Neural cell (in vitro differentiated cells): ENCODE data around the gene SERPINI1. TPM values are rescaled to one million over a fixed set of nuclear protein-coding genes. Genes with fewer than 3 reads are reported as not detected.

Source experiments
- H2AFZ ChIP-seq: fragments of 200-600, 300-800 bp; sonication (generic), shearing (Covaris generic); 2 replicates; pipeline ENCODE4 v1.6.0; 2014; ENCODE audit warnings: low read depth, mild to moderate bottlenecking, antibody characterized with exemption, low read length, moderate library complexity
- H3F3A ChIP-seq: fragments of 200-600 bp; shearing (Covaris generic); 2 replicates; pipeline ENCODE4 v1.6.1; 2016; ENCODE audit warnings: mild to moderate bottlenecking, moderate library complexity, mixed read lengths, antibody characterized with exemption, low read length; ENCODE audit not compliant: insufficient read depth, poor library complexity, severe bottlenecking
- H3K27ac ChIP-seq: fragments of 200-600, 300-800 bp; sonication (generic), shearing (Covaris generic); 2 replicates; pipeline ENCODE4 v1.5.1; 2014; ENCODE audit warnings: mild to moderate bottlenecking, low read length, moderate library complexity
- H3K27me3 ChIP-seq: fragments of 300-800, 200-600 bp; sonication (generic), shearing (Covaris generic); 2 replicates; pipeline ENCODE4 v1.6.0; 2014; ENCODE audit warnings: mild to moderate bottlenecking, low read depth, low read length, moderate library complexity; ENCODE audit not compliant: insufficient read depth
- H3K36me3 ChIP-seq: fragments of 300-800, 200-600 bp; sonication (generic), shearing (Covaris generic); 2 replicates; pipeline ENCODE4 v1.5.1; 2014; ENCODE audit warnings: mild to moderate bottlenecking, antibody characterized with exemption, low read length, moderate library complexity; ENCODE audit not compliant: insufficient read depth
- H3K4me2 ChIP-seq: fragments of 300-800, 200-600 bp; sonication (generic), shearing (Covaris generic); 2 replicates; pipeline ENCODE4 v1.6.0; 2014; ENCODE audit warnings: mild to moderate bottlenecking, low read length
- H3K4me3 ChIP-seq: fragments of 300-800, 200-600 bp; sonication (generic), shearing (Covaris generic); 2 replicates; pipeline ENCODE4 v1.5.1; 2014; ENCODE audit warnings: mild to moderate bottlenecking, low read length, moderate library complexity
- H3K79me2 ChIP-seq: fragments of 200-600 bp; shearing (Covaris generic); replicated peaks from 2 replicates; pipeline ENCODE4 v1.6.0; 2014; ENCODE audit warnings: mild to moderate bottlenecking, low read length, moderate library complexity; ENCODE audit not compliant: insufficient read depth
- H3K9ac ChIP-seq: fragments of 300-800, 200-600 bp; sonication (generic), shearing (Covaris generic); 2 replicates; pipeline ENCODE4 v1.6.1; 2016; ENCODE audit warnings: mild to moderate bottlenecking, low read length, mixed read lengths
- H3K9me2 ChIP-seq: fragments of 200-600 bp; shearing (Covaris generic); 2 replicates; pipeline ENCODE4 v1.6.1; 2016; ENCODE audit warnings: mild to moderate bottlenecking, low read length, mixed read lengths; ENCODE audit not compliant: insufficient read depth
- H3K9me3 ChIP-seq: fragments of 200-600, 300-800 bp; sonication (generic), shearing (Covaris generic); 2 replicates; pipeline ENCODE4 v1.6.1; 2016; ENCODE audit warnings: mild to moderate bottlenecking, mixed run types, low read length, moderate library complexity, mixed read lengths
- H4K20me1 ChIP-seq: fragments of 200-600 bp; shearing (Covaris generic); 2 replicates; pipeline ENCODE4 v1.6.1; 2016; ENCODE audit warnings: mild to moderate bottlenecking, mixed run types; ENCODE audit not compliant: insufficient read depth
- CTCF ChIP-seq: fragments of 450-650 bp; IDR thresholded peaks from 2 replicates; pipeline ENCODE4 v1.5.1; 2014; ENCODE audit warnings: antibody characterized with exemption, mild to moderate bottlenecking, moderate library complexity; ENCODE audit not compliant: poor library complexity, severe bottlenecking
- EP300 ChIP-seq: fragments of 450-650 bp; conservative IDR thresholded peaks from 2 replicates; pipeline ENCODE4 v1.6.1; 2014; ENCODE audit warnings: antibody characterized with exemption, mild to moderate bottlenecking, moderate library complexity; ENCODE audit not compliant: poor library complexity, severe bottlenecking
- EZH2 ChIP-seq: fragments of 200-600, 300-800 bp; shearing (Covaris generic), sonication (generic); IDR thresholded peaks from 2 replicates; pipeline ENCODE4 v1.6.1; 2014; ENCODE audit warnings: antibody characterized with exemption, low read length, borderline replicate concordance, mild to moderate bottlenecking; ENCODE audit not compliant: insufficient read depth, poor library complexity, severe bottlenecking
- MXI1 ChIP-seq: fragments of 450-650 bp; conservative IDR thresholded peaks from 2 replicates; pipeline ENCODE4 v1.6.1; 2014; ENCODE audit warnings: antibody characterized with exemption, mild to moderate bottlenecking; ENCODE audit not compliant: poor library complexity, severe bottlenecking
- POLR2AphosphoS5 ChIP-seq: IDR thresholded peaks from 2 replicates; pipeline ENCODE4 v1.6.1; 2012
- RAD21 ChIP-seq: fragments of 450-650 bp; conservative IDR thresholded peaks from 2 replicates; pipeline ENCODE4 v1.6.1; 2014; ENCODE audit warnings: antibody characterized with exemption, mild to moderate bottlenecking, moderate library complexity
- REST ChIP-seq: IDR thresholded peaks from 2 replicates; pipeline ENCODE4 v1.6.1; 2012; ENCODE audit warnings: borderline replicate concordance
- SMC3 ChIP-seq: fragments of 450-650 bp; conservative IDR thresholded peaks from 2 replicates; pipeline ENCODE4 v1.6.1; 2014; ENCODE audit warnings: antibody characterized with exemption, mild to moderate bottlenecking, moderate library complexity; ENCODE audit not compliant: poor library complexity
- TAF1 ChIP-seq: IDR thresholded peaks from 2 replicates; pipeline ENCODE4 v1.6.1; 2012; ENCODE audit warnings: low read depth
- polyA plus RNA-seq: library from polyadenylated mRNA; depleted of rRNA; stranded (reverse); fragments of >200 nt; gene quantifications from 2 replicates; pipeline ENCODE4 v1.2.3, GENCODE V29; 2014

Gene SERPINI1
- polyA plus RNA-seq, 1 donor from 2014 or later, result 150 TPM

GRCh38 chr3:167742338-167742737 lies 6.8 kb downstream of the SERPINI1 start:
- Histone ChIP-seq H3K9ac (no peak overlapping the region), H3K27ac (no peak overlapping the region), H3K36me3 (no peaks in the 10 kb centered on the region), H3F3A (no peaks in the 10 kb centered on the region), H3K9me3 (no peaks in the 10 kb centered on the region), H3K9me2 (no peaks in the 10 kb centered on the region), H3K4me3 (no peak overlapping the region), H4K20me1 (no peaks in the 10 kb centered on the region), H3K27me3 (peaks cover 6% of the 10 kb centered on the region), H3K79me2 (no peaks in the 10 kb centered on the region), H3K4me2 (no peak overlapping the region), H2AFZ (no peak overlapping the region)
- TF ChIP-seq RAD21 (no peak), MXI1 (no peak), POLR2AphosphoS5 (no peak), TAF1 (no peak), REST (no peak)

GRCh38 chr3:167743799-167744198 lies 8.3 kb downstream of the SERPINI1 start:
- TF ChIP-seq EZH2, result no peak
- TF ChIP-seq TAF1, result no peak
- no peak for TF ChIP-seq SMC3
- TF ChIP-seq RAD21, result no peak
- TF ChIP-seq REST, result no peak
- no peak for TF ChIP-seq CTCF
- TF ChIP-seq POLR2AphosphoS5, result no peak
- TF ChIP-seq MXI1, result no peak
- TF ChIP-seq EP300, result no peak
- Histone ChIP-seq H3K4me3 (no peak overlapping the region), H2AFZ (no peak overlapping the region), H3K36me3 (no peaks in the 10 kb centered on the region), H4K20me1 (no peaks in the 10 kb centered on the region), H3K27ac (no peak overlapping the region), H3K9me3 (no peaks in the 10 kb centered on the region), H3K27me3 (no peaks in the 10 kb centered on the region), H3K79me2 (no peaks in the 10 kb centered on the region), H3F3A (no peaks in the 10 kb centered on the region), H3K9me2 (no peaks in the 10 kb centered on the region), H3K4me2 (no peak overlapping the region), H3K9ac (no peak overlapping the region)
